ENCODE measurements around the gene MFN1. TPM values are rescaled to one million over a fixed set of nuclear protein-coding genes. Genes with fewer than 3 reads are reported as not detected.

MFN1 gene
- total RNA-seq, 1 donor from 2014 or later = 29.5 TPM

- H3K4me3 Mint-ChIP-seq = peak within 1 kb of the TSS; percentile 90
- H3K9me3 Mint-ChIP-seq = no peaks in the 10 kb centered on the region
- peak within 1 kb of the TSS; percentile 92 for H3K27ac Mint-ChIP-seq
- peaks cover 4% of the 10 kb centered on the region for H3K36me3 Mint-ChIP-seq (ENCODE audit: low read depth)
- intact Hi-C loops (cut with micrococcal nuclease) = loop anchor here (1.0 to 5.0 kb wide), 8 partner anchors 128 to 1280 kb away; partner anchors contain the start of genes ACTL6A, GNB4, TTC14 and USP13
- peak; percentile 78 for DNase-seq (ENCODE audit: low spot score)
- H3K4me1 Mint-ChIP-seq (ENCODE audit: low read depth) = peaks cover 32% of the 10 kb centered on the region
- peaks cover 16% of the 10 kb centered on the region for H3K27me3 Mint-ChIP-seq (ENCODE audit: insufficient read depth)
Measured at GRCh38 chr3:179322286-179323196, 25.0 kb upstream of the MFN1 start, which contains the start of gene ZNF639. Gene ZNF639 (plus strand): TSS chr3:179323031. CDS start chr3:179328294, 5,263 bp downstream.

- Mint-ChIP-seq H3K4me1 (ENCODE audit: low read depth) (peaks cover 32% of the 10 kb centered on the region), H3K9me3 (no peaks in the 10 kb centered on the region), H3K36me3 (ENCODE audit: low read depth) (peaks cover 11% of the 10 kb centered on the region), H3K27ac (peak overlapping the region; percentile 92), H3K4me3 (peak overlapping the region; percentile 90), H3K27me3 (ENCODE audit: insufficient read depth) (peaks cover 16% of the 10 kb centered on the region)
- intact Hi-C loops (cut with micrococcal nuclease) = loop anchor here (1.0 to 5.0 kb wide), 9 partner anchors 24 to 1279 kb away; partner anchors contain the start of genes ACTL6A, GNB4, MFN1 and MRPL47
- peak; percentile 45 for DNase-seq (ENCODE audit: low spot score)
Measured at GRCh38 chr3:179323197-179324110, 24.1 kb upstream of the MFN1 start.

GRCh38 chr3:179324270-179324754 lies 23.2 kb upstream of the MFN1 start:
- Mint-ChIP-seq H3K4me1 (ENCODE audit: low read depth) (peaks cover 32% of the 10 kb centered on the region), H3K36me3 (ENCODE audit: low read depth) (peaks cover 12% of the 10 kb centered on the region), H3K4me3 (peak overlapping the region; percentile 90), H3K27me3 (ENCODE audit: insufficient read depth) (peaks cover 10% of the 10 kb centered on the region), H3K27ac (peak overlapping the region; percentile 92), H3K9me3 (no peaks in the 10 kb centered on the region)
- intact Hi-C loops (cut with micrococcal nuclease) = loop anchor here (1.0 to 5.0 kb wide), 4 partner anchors 23 to 1278 kb away; partner anchors contain the start of genes MFN1, MRPL47, NDUFB5 and TTC14
- no peak for DNase-seq (ENCODE audit: low spot score)

GRCh38 chr3:179330438-179330837 lies 17.1 kb upstream of the MFN1 start:
- peaks cover 47% of the 10 kb centered on the region for H3K36me3 Mint-ChIP-seq (ENCODE audit: low read depth)
- H3K9me3 Mint-ChIP-seq = no peaks in the 10 kb centered on the region
- intact Hi-C loops (cut with micrococcal nuclease) = no loop called here
- no peaks in the 10 kb centered on the region for H3K27me3 Mint-ChIP-seq (ENCODE audit: insufficient read depth)
- H3K27ac Mint-ChIP-seq = no peak overlapping the region
- no peak overlapping the region for H3K4me3 Mint-ChIP-seq
- H3K4me1 Mint-ChIP-seq (ENCODE audit: low read depth) = peaks cover under 1% of the 10 kb centered on the region
- no peak for DNase-seq (ENCODE audit: low spot score)

- H3K9me3 Mint-ChIP-seq = no peaks in the 10 kb centered on the region
- DNase-seq (ENCODE audit: low spot score) = no peak
- intact Hi-C loops (cut with micrococcal nuclease) = no loop called here
- H3K4me1 Mint-ChIP-seq (ENCODE audit: low read depth) = no peaks in the 10 kb centered on the region
- H3K4me3 Mint-ChIP-seq = no peak overlapping the region
- H3K27me3 Mint-ChIP-seq (ENCODE audit: insufficient read depth) = no peaks in the 10 kb centered on the region
- no peak overlapping the region for H3K27ac Mint-ChIP-seq
- H3K36me3 Mint-ChIP-seq (ENCODE audit: low read depth) = peaks cover 50% of the 10 kb centered on the region
Measured at GRCh38 chr3:179332240-179332639, 15.3 kb upstream of the MFN1 start.

- Mint-ChIP-seq H3K9me3 (no peaks in the 10 kb centered on the region), H3K27ac (no peak overlapping the region), H3K27me3 (ENCODE audit: insufficient read depth) (no peaks in the 10 kb centered on the region), H3K4me1 (ENCODE audit: low read depth) (no peaks in the 10 kb centered on the region), H3K36me3 (ENCODE audit: low read depth) (peaks cover 47% of the 10 kb centered on the region), H3K4me3 (no peak overlapping the region)
- intact Hi-C loops (cut with micrococcal nuclease) = no loop called here
- DNase-seq (ENCODE audit: low spot score) = no peak
Measured at GRCh38 chr3:179333084-179333483, 14.4 kb upstream of the MFN1 start.

- intact Hi-C loops (cut with micrococcal nuclease) = no loop called here
- Mint-ChIP-seq H3K9me3 (no peaks in the 10 kb centered on the region), H3K27ac (no peak overlapping the region), H3K4me3 (no peak overlapping the region), H3K27me3 (ENCODE audit: insufficient read depth) (no peaks in the 10 kb centered on the region), H3K4me1 (ENCODE audit: low read depth) (no peaks in the 10 kb centered on the region), H3K36me3 (ENCODE audit: low read depth) (peaks cover 32% of the 10 kb centered on the region)
- no peak for DNase-seq (ENCODE audit: low spot score)
Measured at GRCh38 chr3:179336345-179336929, 11.1 kb upstream of the MFN1 start.

- Mint-ChIP-seq H3K36me3 (ENCODE audit: low read depth) (peaks cover 17% of the 10 kb centered on the region), H3K4me3 (peak overlapping the region; percentile 98), H3K27me3 (ENCODE audit: insufficient read depth) (no peaks in the 10 kb centered on the region), H3K27ac (peak overlapping the region; percentile 96), H3K9me3 (no peaks in the 10 kb centered on the region), H3K4me1 (ENCODE audit: low read depth) (peaks cover 27% of the 10 kb centered on the region)
- intact Hi-C loops (cut with micrococcal nuclease) = loop anchor here (5.0 kb wide), 2 partner anchors 104 to 1254 kb away; partner anchors contain the start of genes GNB4 and TTC14
- DNase-seq (ENCODE audit: low spot score) = no peak
Measured at GRCh38 chr3:179348325-179349013, 960 bp downstream of the MFN1 start.

- Mint-ChIP-seq H3K4me1 (ENCODE audit: low read depth) (peaks cover 25% of the 10 kb centered on the region), H3K27me3 (ENCODE audit: insufficient read depth) (no peaks in the 10 kb centered on the region), H3K36me3 (ENCODE audit: low read depth) (peaks cover 61% of the 10 kb centered on the region), H3K9me3 (no peaks in the 10 kb centered on the region), H3K27ac (no peak overlapping the region), H3K4me3 (no peak overlapping the region)
- intact Hi-C loops (cut with micrococcal nuclease) = no loop called here
- DNase-seq (ENCODE audit: low spot score) = no peak
Measured at GRCh38 chr3:179355996-179356395, 8.5 kb downstream of the MFN1 start.

- Mint-ChIP-seq H3K9me3 (no peaks in the 10 kb centered on the region), H3K27ac (no peak overlapping the region), H3K4me3 (no peak overlapping the region), H3K4me1 (ENCODE audit: low read depth) (no peaks in the 10 kb centered on the region), H3K36me3 (ENCODE audit: low read depth) (peaks cover 37% of the 10 kb centered on the region), H3K27me3 (ENCODE audit: insufficient read depth) (no peaks in the 10 kb centered on the region)
- no peak for DNase-seq (ENCODE audit: low spot score)
- intact Hi-C loops (cut with micrococcal nuclease) = no loop called here
Measured at GRCh38 chr3:179363332-179363731, 15.8 kb downstream of the MFN1 start.

- DNase-seq (ENCODE audit: low spot score) = no peak
- Mint-ChIP-seq H3K27ac (no peak overlapping the region), H3K27me3 (ENCODE audit: insufficient read depth) (no peaks in the 10 kb centered on the region), H3K9me3 (no peaks in the 10 kb centered on the region), H3K4me3 (no peak overlapping the region), H3K4me1 (ENCODE audit: low read depth) (no peaks in the 10 kb centered on the region), H3K36me3 (ENCODE audit: low read depth) (peaks cover 21% of the 10 kb centered on the region)
- intact Hi-C loops (cut with micrococcal nuclease) = no loop called here
Measured at GRCh38 chr3:179369621-179370020, 22.1 kb downstream of the MFN1 start.

GRCh38 chr3:179373938-179374337 lies 26.4 kb downstream of the MFN1 start:
- Mint-ChIP-seq H3K27me3 (ENCODE audit: insufficient read depth) (no peaks in the 10 kb centered on the region), H3K4me1 (ENCODE audit: low read depth) (no peaks in the 10 kb centered on the region), H3K4me3 (no peak overlapping the region), H3K9me3 (no peaks in the 10 kb centered on the region), H3K27ac (no peak overlapping the region), H3K36me3 (ENCODE audit: low read depth) (peaks cover 17% of the 10 kb centered on the region)
- intact Hi-C loops (cut with micrococcal nuclease) = no loop called here
- no peak for DNase-seq (ENCODE audit: low spot score)
